ENCODE measurements around the gene CDKN2C.

The CDKN2C gene

GRCh38 chr1:50972766-50973165, 2.7 kb downstream of the CDKN2C start:
- H3K9me3 ChIP-seq: no peaks in the 10 kb centered on the region
- no peak overlapping the region for H3K4me3 ChIP-seq (ENCODE audit: low read depth in 1 of 2, low read length in 1 of 2)
- no peak for TF ChIP-seq CTCF (IDR thresholded peaks at IDR 0.05)
- H3K4me1 ChIP-seq (ENCODE audit: control insufficient read depth in 1 of 2, insufficient read depth in 1 of 2, low read depth in 1 of 2, low read length in 1 of 2): peaks cover 30 to 42% of the 10 kb centered on the region in 2 experiments
- H3K27me3 ChIP-seq: peaks cover 19% of the 10 kb centered on the region
- no peaks in the 10 kb centered on the region for H3K36me3 ChIP-seq
- no peak overlapping the region for H3K27ac ChIP-seq

DNA sequence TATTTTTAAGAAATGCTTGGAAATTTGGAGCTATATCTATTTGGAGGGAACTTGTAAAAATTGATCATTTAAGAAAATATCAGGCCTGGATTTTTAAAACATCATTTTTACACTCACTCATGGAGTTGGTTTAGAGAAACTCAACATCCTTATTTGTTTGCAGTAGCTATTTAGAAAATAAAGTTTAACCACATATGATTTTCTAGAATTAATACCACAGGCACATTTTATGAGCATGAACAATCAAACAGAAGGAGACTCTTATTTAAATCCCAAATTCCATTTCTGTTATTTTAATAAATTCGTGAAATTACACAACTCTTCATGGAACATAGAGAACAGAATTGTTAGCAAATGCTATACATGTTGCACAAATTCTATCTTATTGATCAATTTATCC, 3.2 kb downstream of the CDKN2C start:
- Histone ChIP-seq H3K4me1 (ENCODE audit: control insufficient read depth in 1 of 2, insufficient read depth in 1 of 2, low read depth in 1 of 2, low read length in 1 of 2) (peaks cover 30 to 40% of the 10 kb centered on the region in 2 experiments), H3K27ac (no peak overlapping the region), H3K27me3 (peaks cover 24% of the 10 kb centered on the region), H3K4me3 (ENCODE audit: low read depth in 1 of 2, low read length in 1 of 2) (no peak overlapping the region), H3K9me3 (no peaks in the 10 kb centered on the region), H3K36me3 (no peaks in the 10 kb centered on the region)
- TF ChIP-seq CTCF (IDR thresholded peaks at IDR 0.05): no peak

- peaks cover 36 to 42% of the 10 kb centered on the region in 2 experiments for H3K4me1 ChIP-seq (ENCODE audit: control insufficient read depth in 1 of 2, insufficient read depth in 1 of 2, low read depth in 1 of 2, low read length in 1 of 2)
- H3K4me3 ChIP-seq (ENCODE audit: low read depth in 1 of 2, low read length in 1 of 2): no peak overlapping the region
- H3K36me3 ChIP-seq: no peaks in the 10 kb centered on the region
- TF ChIP-seq CTCF (IDR thresholded peaks at IDR 0.05): no peak
- H3K27ac ChIP-seq: no peak overlapping the region
- H3K9me3 ChIP-seq: no peaks in the 10 kb centered on the region
- H3K27me3 ChIP-seq: peaks cover 32% of the 10 kb centered on the region
Measured at GRCh38 chr1:50973875-50974617, 4.0 kb downstream of the CDKN2C start.

DNA sequence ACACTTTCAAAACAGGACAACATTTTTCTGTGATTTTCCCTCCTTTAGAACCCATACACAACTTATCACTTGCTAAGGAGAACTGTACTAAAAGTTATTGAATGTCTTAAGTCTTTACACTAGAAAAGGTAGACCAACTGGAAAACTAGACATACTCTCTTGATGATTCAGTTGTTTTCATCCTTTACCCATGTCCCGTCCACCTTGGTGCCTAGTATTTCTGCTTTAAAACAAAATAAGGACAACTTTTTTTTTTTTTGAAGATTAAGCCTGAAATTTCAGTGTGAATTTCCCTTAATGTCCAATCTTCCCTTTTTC, 4.5 kb downstream of the CDKN2C start:
- Histone ChIP-seq H3K4me1 (ENCODE audit: control insufficient read depth in 1 of 2, insufficient read depth in 1 of 2, low read depth in 1 of 2, low read length in 1 of 2) (peaks cover 36 to 42% of the 10 kb centered on the region in 2 experiments), H3K4me3 (ENCODE audit: low read depth in 1 of 2, low read length in 1 of 2) (no peak overlapping the region), H3K27ac (no peak overlapping the region), H3K27me3 (peaks cover 37% of the 10 kb centered on the region), H3K9me3 (no peaks in the 10 kb centered on the region), H3K36me3 (no peaks in the 10 kb centered on the region)
- TF ChIP-seq CTCF (IDR thresholded peaks at IDR 0.05): no peak

DNA sequence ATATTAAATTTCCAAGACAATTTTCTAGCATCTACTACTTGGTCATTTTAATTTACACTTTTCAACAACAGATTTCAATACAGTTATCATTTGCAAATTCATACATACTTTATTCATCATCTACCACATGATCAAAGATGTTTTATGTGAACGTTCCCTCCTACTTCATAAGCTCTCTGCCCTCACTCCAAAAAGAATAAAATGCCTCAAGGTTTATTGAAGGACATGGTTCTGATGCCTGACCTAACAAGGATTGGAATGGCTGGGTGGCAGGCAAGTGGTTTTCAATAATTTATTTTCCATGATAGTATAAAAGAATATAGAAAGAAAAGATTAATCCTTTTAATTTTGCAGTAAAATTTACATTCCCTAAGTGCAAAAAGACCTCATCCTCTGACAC, 5.4 kb downstream of the CDKN2C start:
- Histone ChIP-seq H3K4me3 (ENCODE audit: low read depth in 1 of 2, low read length in 1 of 2) (no peak overlapping the region), H3K27me3 (peaks cover 46% of the 10 kb centered on the region), H3K27ac (no peak overlapping the region), H3K9me3 (no peaks in the 10 kb centered on the region), H3K4me1 (ENCODE audit: control insufficient read depth in 1 of 2, insufficient read depth in 1 of 2, low read depth in 1 of 2, low read length in 1 of 2) (peaks cover 35 to 37% of the 10 kb centered on the region in 2 experiments), H3K36me3 (no peaks in the 10 kb centered on the region)
- TF ChIP-seq CTCF (IDR thresholded peaks at IDR 0.05): no peak

All from neutrophil (primary cell).